ENCODE measurements around the gene DPM3. TPM values are rescaled to one million over a fixed set of nuclear protein-coding genes. Genes with fewer than 3 reads are reported as not detected.
"Not testable (repeated sequence)": the region's sequence is repeated elsewhere in the genome, so short reads cannot be mapped to it uniquely, and the experiment has no call there.

The DPM3 gene
- polyA plus RNA-seq (2013, experiment 1 of 2; ENCODE audit: insufficient read length), result 23.8 TPM
- 28.0 TPM for polyA plus RNA-seq (2013, experiment 2 of 2; ENCODE audit: insufficient read length)

GRCh38 chr1:155139895-155140629, at the start of gene DPM3:
DPM3 (minus strand) TSS chr1:155140531; CDS start chr1:155140240, 291 bp downstream.
- peak; percentile 73 for DNase-seq

GRCh38 chr1:155189926-155190325, 49.6 kb upstream of the DPM3 start:
- DNase-seq, result not testable (repeated sequence)

DNA sequence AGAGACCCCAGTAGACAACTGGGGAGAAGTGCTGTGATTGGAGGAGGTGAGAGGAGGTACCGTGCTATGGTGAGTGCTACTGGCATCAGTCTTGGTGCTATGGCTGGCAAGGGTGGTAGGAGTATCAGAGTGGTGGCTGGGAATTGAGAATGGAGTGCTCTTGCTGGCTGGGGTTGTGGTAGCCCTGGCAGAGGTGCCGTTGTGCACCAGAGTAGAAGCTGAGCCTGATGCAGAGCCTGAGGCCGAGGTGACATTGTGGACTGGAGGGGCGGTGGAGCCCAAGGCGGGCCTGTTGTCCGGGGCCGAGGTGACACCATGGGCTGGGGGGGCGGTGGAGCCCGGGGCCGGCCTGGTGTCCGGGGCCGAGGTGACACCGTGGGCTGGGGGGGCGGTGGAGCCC, 47.9 kb upstream of the DPM3 start:
- no peak for DNase-seq

DNA sequence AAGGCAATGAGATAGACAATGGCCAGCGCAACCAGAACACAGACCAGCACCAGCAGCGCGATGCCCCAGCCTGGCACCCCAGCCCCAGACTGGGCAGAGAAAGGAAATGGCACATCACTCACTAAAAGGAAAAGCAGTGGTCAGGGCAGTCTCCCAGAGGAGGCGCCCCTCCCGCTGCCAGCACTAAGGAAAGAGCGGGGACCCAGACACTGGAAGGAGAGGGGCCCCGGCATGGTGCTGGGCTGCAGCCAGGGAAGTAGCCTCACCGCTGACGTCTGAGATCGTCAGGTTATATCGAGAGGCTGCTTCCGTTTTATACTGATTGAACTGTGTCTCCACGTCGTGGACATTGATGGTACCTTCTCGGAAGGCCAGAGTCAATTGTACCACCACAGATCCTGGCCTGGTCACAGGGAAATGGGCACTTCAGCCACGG, 47.1 kb upstream of the DPM3 start:
- no peak for DNase-seq

DNA sequence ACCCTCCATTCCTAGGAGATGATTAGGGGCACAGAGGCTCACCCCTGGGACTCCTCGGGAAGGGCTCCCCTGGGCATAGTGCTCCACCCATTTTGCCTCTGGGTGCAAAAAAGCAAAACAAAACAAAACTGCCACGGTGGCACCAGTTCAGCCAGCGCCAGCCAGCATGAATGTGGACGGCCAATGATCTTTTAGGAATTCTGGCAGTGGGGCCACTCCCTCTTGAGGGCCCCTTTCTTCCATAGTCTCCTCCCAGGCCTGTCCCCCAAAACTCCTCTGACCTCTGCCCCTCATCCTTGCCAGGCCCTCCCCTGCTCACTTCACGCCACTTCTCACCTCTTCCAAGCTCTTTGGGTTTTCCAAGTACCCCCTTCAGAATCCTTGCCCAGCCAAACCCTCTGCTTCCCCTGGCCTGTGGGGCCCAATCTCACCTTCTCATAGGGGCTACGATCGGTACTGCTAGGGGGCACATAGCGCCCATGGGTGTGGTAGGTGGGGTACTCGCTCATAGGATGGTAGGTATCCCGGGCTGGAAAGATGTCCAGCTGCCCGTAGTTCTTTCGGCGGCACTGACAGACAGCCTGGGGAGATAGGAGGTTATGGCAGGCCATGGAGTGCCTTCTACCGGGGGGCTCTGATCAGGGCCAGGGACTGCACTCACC, 46.6 kb upstream of the DPM3 start:
- DNase-seq, result no peak

- no peak for DNase-seq
Measured at GRCh38 chr1:155186067-155186793, 45.9 kb upstream of the DPM3 start.

GRCh38 chr1:155185783-155186066, 45.4 kb upstream of the DPM3 start:
- DNase-seq, result no peak

- no peak for DNase-seq
Measured at GRCh38 chr1:155184835-155185782, 44.8 kb upstream of the DPM3 start.

DNA sequence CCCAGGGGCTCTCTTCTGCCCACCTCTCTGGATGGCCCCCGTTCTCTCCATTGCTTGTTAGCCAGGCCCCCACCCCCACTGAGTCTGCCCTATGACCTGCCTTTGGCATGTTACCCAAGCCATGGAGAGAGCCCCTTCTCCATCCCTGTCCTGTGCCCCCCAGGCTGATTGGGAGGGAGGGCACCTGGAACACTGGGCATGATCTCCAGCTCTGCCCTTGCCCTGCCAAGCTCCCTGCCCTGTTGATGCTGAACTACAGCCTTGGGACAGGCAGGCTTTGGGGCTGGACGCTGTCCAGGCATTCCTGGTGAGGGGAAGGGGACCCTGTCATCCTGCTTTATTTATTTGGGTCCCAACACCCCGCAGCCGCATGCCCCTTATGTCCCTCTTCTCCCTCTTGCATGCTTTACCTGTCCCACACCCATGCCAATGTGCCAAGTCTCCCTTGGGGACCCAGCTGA, 44.0 kb upstream of the DPM3 start:
- DNase-seq, result no peak

DNA sequence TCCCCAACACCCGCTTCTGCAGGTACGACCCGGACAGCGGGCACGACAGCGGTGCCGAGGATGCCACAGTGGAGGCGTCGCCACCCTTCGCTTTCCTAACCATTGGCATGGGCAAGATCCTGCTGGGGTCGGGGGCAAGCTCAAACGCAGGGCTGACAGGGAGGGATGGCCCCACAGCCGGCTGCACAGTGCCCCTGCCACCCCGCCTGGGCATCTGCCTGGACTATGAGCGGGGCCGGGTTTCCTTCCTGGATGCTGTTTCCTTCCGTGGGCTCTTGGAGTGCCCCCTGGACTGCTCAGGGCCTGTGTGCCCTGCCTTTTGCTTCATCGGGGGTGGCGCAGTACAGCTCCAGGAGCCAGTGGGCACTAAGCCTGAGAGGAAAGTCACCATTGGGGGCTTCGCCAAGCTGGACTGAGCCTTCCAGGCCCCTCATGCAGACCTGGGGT, 43.5 kb upstream of the DPM3 start:
- no peak for DNase-seq

GRCh38 chr1:155182052-155182550, 41.8 kb upstream of the DPM3 start:
- DNase-seq, result no peak

DNA sequence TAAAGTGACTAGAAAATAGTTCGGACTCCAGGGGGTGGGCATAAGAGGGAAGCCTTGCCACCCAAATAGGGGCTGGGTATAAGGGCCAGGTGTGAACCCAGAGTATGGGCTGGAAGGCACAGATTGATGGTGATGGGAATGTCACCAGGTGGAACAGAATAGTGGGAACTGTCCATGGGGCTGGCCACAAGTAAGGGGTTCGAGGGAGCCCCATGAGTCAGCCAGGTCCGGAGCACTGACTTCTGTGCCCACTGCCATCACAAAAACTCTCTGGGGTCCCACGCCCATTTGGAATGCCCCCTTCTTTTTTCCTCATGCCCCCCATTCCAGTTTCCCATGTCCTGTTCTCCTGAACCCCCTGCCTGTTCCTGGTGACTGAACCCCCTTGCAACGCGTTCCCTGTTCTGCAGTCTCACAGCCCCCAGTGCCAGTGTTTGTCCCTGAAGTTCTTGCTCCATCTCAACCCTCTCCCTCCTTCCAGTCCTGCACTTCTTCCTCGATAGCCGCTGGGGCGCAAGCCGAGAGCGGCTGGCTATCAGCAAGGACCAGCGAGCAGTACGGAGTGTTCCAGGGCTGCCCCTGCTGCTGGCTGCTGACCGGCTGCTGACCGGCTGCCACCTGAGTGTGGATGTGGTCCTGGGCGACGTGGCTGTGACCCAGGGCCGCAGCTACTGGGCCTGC, 41.2 kb upstream of the DPM3 start:
- DNase-seq, result no peak

GRCh38 chr1:155179112-155180031, 39.0 kb upstream of the DPM3 start:
- no peak for DNase-seq

GRCh38 chr1:155178441-155179111, 38.2 kb upstream of the DPM3 start:
- DNase-seq, result no peak

- DNase-seq, result no peak
Measured at GRCh38 chr1:155177918-155178281, 37.6 kb upstream of the DPM3 start.

- DNase-seq, result no peak
Measured at GRCh38 chr1:155177192-155177917, 37.0 kb upstream of the DPM3 start.

- DNase-seq, result peak; percentile 61
Measured at GRCh38 chr1:155176544-155177071, 36.3 kb upstream of the DPM3 start.

DNA sequence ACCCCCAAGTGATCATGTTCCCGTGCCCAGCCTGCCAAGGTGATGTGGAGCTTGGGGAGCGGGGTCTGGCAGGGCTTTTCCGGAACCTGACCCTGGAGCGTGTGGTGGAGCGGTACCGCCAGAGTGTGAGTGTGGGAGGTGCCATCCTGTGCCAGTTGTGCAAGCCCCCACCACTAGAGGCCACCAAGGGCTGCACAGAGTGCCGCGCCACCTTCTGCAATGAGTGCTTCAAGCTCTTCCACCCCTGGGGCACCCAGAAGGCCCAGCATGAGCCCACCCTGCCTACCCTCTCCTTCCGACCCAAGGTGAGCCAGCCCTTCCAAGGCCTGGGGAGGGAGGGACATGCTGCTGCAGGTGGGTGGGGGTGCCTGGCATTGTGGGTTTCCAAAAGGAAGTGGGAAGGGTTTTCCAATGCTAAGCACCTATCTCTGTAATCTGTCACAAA, 35.6 kb upstream of the DPM3 start:
- no peak for DNase-seq
